ENCODE data around the gene DLG4. TPM values are rescaled to one million over a fixed set of nuclear protein-coding genes. Genes with fewer than 3 reads are reported as not detected.

DLG4 gene
- total RNA-seq, 1 experiment from 2014 or later, result 2.0 TPM

GRCh38 chr17:7250695-7251627 lies 31.3 kb upstream of the DLG4 start:
- no TSS peak for BruUV-seq (replicated peaks)
- Mint-ChIP-seq H3K9me3 (ENCODE audit: low read depth, unreplicated experiment) (no peaks in the 10 kb centered on the region), H3K27me3 (ENCODE audit: unreplicated experiment) (no peaks in the 10 kb centered on the region), H3K4me3 (ENCODE audit: low read depth, unreplicated experiment) (peak overlapping the region; percentile 73), H3K36me3 (ENCODE audit: insufficient read depth, unreplicated experiment) (peaks cover 76% of the 10 kb centered on the region), H3K27ac (ENCODE audit: unreplicated experiment) (peak overlapping the region; percentile 84), H3K4me1 (ENCODE audit: low read depth, unreplicated experiment) (peaks cover 27% of the 10 kb centered on the region)
- TF ChIP-seq CTCF (IDR thresholded peaks at IDR 0.05; ENCODE audit: unreplicated experiment), result no peak
- CTCF ChIA-PET, result interaction anchor here (0.7 to 1.5 kb wide), 3 partner anchors 8 to 11 kb away, joined by 3 to 5 read pairs (median 5); partner anchors contain the start of genes GABARAP and PHF23
- intact Hi-C loops (cut with micrococcal nuclease; ENCODE audit: unreplicated experiment), result no loop called here
- DNase-seq, result no peak

- no peaks in the 10 kb centered on the region for H3K9me3 Mint-ChIP-seq (ENCODE audit: low read depth, unreplicated experiment)
- H3K4me3 Mint-ChIP-seq (ENCODE audit: low read depth, unreplicated experiment), result peak overlapping the region; percentile 73
- H3K36me3 Mint-ChIP-seq (ENCODE audit: insufficient read depth, unreplicated experiment), result peaks cover 68% of the 10 kb centered on the region
- intact Hi-C loops (cut with micrococcal nuclease; ENCODE audit: unreplicated experiment), result no loop called here
- CTCF ChIA-PET, result no interaction called here
- no peak for DNase-seq
- H3K27ac Mint-ChIP-seq (ENCODE audit: unreplicated experiment), result peak overlapping the region; percentile 84
- H3K27me3 Mint-ChIP-seq (ENCODE audit: unreplicated experiment), result no peaks in the 10 kb centered on the region
- H3K4me1 Mint-ChIP-seq (ENCODE audit: low read depth, unreplicated experiment), result peaks cover 27% of the 10 kb centered on the region
- no peak for TF ChIP-seq CTCF (IDR thresholded peaks at IDR 0.05; ENCODE audit: unreplicated experiment)
- no TSS peak for BruUV-seq (replicated peaks)
Measured at GRCh38 chr17:7249830-7250229, 30.2 kb upstream of the DLG4 start.

DNA sequence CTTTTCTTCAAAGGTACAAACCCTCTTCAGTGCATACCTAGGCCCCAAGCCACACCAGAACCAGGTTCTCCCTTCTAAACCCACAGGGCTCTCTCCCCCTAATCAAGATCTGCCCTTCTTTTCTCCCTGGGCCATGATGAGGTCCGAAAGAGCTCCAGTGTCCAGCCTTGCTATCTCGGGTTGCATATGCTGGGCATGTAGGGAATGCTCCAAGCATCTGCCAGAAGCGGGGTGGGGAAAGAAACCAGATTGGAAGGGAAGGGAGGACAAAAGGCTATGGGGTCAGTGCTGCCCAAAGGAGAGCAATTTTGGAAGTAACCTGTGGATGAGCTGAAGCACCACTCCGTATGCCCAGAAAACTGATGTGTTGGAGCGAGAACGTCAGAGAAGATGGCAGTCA lies 29.6 kb upstream of the DLG4 start:
- intact Hi-C loops (cut with micrococcal nuclease; ENCODE audit: unreplicated experiment), result no loop called here
- Mint-ChIP-seq H3K4me1 (ENCODE audit: low read depth, unreplicated experiment) (peaks cover 27% of the 10 kb centered on the region), H3K36me3 (ENCODE audit: insufficient read depth, unreplicated experiment) (peaks cover 62% of the 10 kb centered on the region)

GRCh38 chr17:7248796-7249195 lies 29.2 kb upstream of the DLG4 start:
- H3K4me3 Mint-ChIP-seq (ENCODE audit: low read depth, unreplicated experiment), result peak overlapping the region; percentile 73
- peak overlapping the region; percentile 27 for H3K27ac Mint-ChIP-seq (ENCODE audit: unreplicated experiment)
- H3K4me1 Mint-ChIP-seq (ENCODE audit: low read depth, unreplicated experiment), result peaks cover 27% of the 10 kb centered on the region
- no peak for TF ChIP-seq CTCF (IDR thresholded peaks at IDR 0.05; ENCODE audit: unreplicated experiment)
- intact Hi-C loops (cut with micrococcal nuclease; ENCODE audit: unreplicated experiment), result no loop called here
- H3K9me3 Mint-ChIP-seq (ENCODE audit: low read depth, unreplicated experiment), result no peaks in the 10 kb centered on the region
- CTCF ChIA-PET, result no interaction called here
- H3K36me3 Mint-ChIP-seq (ENCODE audit: insufficient read depth, unreplicated experiment), result peaks cover 57% of the 10 kb centered on the region
- BruUV-seq (replicated peaks), result no TSS peak
- no peak for DNase-seq
- no peaks in the 10 kb centered on the region for H3K27me3 Mint-ChIP-seq (ENCODE audit: unreplicated experiment)

More for the DNA sequence above, 29.6 kb upstream of the DLG4 start:
- Mint-ChIP-seq H3K27me3 (ENCODE audit: unreplicated experiment) (no peaks in the 10 kb centered on the region), H3K9me3 (ENCODE audit: low read depth, unreplicated experiment) (no peaks in the 10 kb centered on the region), H3K27ac (ENCODE audit: unreplicated experiment) (peak overlapping the region; percentile 27), H3K4me3 (ENCODE audit: low read depth, unreplicated experiment) (peak overlapping the region; percentile 73)
- CTCF ChIA-PET, result no interaction called here
- no peak for TF ChIP-seq CTCF (IDR thresholded peaks at IDR 0.05; ENCODE audit: unreplicated experiment)
- no peak for DNase-seq
- no TSS peak for BruUV-seq (replicated peaks)

Data from Calu3 (cell line).